Stimulated activated CD8-positive, alpha-beta memory T cell treated with anti-CD3 and anti-CD28 coated beads, Interleukin-2, amount 100 ng/mL, for 1 hour (primary cell): ENCODE data around the gene POLD2.

Experiments used
- DNase-seq, 2 donors: peaks; one replicate each; pipeline ENCODE4 v3.0.0-alpha.2; 2020; ENCODE audit warnings: low read depth in 2 of 2

Gene POLD2

DNA sequence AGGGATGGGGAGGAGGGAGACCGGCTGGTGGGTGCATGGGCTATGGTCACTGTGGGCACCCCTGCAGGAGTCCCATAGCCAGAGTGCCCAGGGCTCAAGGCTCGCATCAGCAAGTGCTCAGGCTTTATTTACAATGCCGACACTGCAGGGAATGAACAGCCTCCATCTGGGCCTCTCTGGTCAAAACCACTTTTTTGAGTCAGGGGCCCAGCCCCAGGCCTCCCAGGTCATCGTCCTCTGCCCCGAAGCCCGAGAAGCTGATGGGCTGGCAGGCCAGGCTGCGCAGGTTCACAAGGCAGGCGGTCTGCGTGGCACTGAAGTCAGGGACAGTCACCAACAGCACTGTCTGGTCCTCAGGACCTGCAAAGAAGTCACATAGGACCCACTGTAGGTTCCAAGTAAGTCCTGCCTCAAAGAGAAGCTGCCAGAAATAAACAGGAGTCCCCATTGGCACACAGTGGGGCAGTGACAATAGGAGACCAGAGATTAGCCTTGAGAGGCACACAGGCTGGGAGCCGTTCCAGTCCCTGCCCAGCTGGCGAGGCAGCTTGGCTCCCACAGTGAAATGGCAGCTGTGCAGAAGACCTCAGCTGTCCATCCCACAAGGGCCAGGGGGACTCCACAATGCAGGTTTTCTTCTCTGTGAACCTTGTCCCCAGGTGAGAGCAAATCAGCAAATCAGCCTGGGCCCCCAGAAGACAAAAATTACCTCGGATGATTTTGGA, 8.6 kb downstream of the POLD2 start:
- DNase-seq: no peak

- no peak for DNase-seq
These were observed 9.5 kb downstream of the POLD2 start for GRCh38 chr7:44113764-44114354.

DNA sequence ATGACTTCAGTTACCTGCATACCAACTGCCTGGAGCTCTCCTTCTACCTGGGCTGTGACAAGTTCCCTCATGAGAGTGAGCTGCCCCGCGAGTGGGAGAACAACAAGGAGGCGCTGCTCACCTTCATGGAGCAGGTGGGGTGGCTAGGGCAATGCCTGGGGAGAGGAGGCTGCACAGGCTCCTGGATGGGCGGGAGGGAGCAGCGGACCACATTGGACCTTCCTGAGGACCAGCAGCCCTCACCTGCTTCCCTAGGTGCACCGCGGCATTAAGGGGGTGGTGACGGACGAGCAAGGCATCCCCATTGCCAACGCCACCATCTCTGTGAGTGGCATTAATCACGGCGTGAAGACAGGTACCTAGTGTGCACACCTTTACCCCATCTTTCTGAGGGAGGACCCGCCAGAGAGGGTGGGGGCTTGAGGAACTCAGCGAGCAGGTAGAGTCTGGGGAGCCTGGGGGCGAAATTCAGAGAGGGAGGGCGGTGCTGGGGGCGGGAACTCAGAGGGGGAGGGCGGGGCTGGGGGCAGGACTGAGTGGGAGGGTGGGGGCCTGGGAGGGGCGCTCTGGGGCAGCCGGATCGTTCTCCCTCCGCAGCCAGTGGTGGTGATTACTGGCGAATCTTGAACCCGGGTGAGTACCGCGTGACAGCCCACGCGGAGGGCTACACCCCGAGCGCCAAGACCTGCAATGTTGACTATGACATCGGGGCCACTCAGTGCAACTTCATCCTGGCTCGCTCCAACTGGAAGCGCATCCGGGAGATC, 10.2 kb downstream of the POLD2 start:
- DNase-seq: no peak

- DNase-seq: no peak
These were observed 10.9 kb downstream of the POLD2 start for GRCh38 chr7:44112231-44112996.

GRCh38 chr7:44111761-44112160, 11.6 kb downstream of the POLD2 start:
- no peak for DNase-seq

DNA sequence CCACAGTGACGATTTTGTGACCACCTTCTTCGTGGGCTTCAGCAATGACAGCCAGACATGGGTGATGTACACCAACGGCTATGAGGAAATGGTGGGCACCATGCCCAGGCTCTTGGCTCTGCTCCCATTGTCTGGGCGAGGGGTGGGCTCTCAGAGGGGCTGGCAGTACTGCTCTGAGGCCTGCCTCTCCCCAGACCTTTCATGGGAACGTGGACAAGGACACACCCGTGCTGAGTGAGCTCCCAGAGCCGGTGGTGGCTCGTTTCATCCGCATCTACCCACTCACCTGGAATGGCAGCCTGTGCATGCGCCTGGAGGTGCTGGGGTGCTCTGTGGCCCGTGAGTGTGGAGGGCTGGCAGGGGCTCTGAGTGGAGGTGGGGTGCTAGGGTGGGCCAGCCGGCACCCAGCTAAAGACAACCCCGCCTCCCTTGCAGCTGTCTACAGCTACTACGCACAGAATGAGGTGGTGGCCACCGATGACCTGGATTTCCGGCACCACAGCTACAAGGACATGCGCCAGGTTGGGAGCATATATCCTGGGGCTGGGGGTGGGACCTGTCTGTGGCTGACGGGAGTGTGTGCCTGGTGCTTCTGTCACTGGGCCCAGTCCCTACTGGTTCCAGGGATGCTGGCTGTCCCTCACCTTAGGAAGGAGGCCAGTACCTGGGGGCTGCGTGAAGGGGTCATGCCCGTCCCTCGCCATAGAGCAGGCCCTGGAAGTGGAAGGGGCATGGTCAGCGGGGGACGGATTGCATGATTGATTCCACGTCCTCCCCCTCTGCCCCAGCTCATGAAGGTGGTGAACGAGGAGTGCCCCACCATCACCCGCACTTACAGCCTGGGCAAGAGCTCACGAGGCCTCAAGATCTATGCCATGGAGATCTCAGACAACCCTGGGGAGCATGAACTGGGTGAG, 12.4 kb downstream of the POLD2 start:
- DNase-seq: no peak

- DNase-seq: no peak
These were observed 13.4 kb downstream of the POLD2 start for GRCh38 chr7:44109991-44110390.

DNA sequence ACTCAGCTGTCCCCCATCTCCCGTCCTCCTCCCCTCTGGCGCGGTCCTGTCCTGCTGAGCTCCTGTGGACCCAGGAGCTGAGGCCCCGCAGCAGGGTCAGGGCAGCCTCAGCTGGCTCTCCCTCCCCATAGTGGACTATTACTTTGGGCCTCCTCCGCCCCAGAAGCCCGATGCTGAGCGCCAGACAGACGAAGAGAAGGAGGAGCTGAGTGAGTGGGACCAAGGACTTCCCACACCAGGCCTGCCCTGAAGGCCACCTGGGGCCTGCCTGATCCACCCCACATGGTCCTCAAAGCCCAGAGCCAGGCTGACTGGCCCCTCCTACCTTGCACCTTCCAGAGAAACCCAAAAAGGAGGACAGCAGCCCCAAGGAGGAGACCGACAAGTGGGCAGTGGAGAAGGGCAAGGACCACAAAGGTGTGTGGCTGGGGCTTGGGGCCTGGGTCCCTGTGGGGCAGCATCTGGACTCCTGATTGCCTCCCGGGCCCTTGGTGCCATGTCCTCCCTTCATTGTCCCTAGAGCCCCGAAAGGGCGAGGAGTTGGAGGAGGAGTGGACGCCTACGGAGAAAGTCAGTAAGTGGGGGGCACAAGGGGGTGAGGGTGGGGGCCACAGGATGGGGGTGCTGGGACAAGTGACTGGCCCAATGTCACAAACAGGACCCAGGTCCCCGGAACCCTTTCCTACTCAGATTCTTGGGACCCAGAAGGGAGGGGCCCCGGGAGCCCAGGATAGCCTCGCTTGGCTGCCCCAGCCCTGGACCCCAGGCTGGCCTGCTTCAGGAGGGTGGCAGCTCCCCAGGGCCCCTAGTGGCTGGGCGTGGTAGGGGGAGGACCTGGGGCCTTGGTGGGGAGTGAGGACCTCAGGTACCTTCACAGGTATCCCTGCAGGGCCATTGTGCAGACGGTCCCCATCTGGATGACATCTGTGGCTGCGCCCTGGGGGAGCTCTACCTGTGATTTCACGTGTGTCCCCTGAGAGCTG, 14.3 kb downstream of the POLD2 start:
- DNase-seq: no peak

- DNase-seq: no peak
These were observed 15.2 kb downstream of the POLD2 start for GRCh38 chr7:44107961-44108767.

DNA sequence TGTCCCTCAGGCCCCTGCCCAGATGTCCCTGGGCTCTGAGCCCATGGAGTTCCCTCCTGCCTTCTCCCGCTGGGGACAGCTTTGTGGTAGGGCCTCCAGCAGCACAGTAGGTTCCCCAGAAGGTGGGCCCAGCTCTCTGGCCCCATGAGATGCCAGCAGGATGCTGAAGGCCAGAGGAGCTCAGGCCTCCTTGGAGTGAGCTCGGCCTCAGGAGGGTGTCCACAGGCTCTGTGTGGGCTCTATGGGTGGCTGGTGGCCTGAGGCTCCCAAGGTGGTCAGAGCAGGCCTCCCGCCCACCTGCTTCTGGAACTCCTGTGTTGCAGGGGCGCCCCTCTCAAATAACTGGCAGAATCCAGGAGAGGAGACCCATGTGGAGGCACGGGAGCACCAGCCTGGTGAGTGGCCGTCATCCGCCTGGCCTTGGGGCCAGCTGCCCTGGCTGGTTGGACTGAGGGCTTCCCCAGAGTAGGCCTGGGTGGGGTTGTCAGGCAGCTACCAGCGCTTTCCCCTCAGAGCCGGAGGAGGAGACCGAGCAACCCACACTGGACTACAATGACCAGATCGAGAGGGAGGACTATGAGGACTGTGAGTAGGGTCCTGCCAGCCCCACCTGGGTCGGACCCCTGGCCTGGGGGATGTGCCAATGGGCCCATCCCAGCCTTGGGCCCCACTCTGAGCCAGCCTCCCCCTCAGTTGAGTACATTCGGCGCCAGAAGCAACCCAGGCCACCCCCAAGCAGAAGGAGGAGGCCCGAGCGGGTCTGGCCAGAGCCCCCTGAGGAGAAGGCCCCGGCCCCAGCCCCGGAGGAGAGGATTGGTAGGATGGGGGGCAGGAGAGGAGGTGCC, 16.0 kb downstream of the POLD2 start:
- DNase-seq: no peak

DNA sequence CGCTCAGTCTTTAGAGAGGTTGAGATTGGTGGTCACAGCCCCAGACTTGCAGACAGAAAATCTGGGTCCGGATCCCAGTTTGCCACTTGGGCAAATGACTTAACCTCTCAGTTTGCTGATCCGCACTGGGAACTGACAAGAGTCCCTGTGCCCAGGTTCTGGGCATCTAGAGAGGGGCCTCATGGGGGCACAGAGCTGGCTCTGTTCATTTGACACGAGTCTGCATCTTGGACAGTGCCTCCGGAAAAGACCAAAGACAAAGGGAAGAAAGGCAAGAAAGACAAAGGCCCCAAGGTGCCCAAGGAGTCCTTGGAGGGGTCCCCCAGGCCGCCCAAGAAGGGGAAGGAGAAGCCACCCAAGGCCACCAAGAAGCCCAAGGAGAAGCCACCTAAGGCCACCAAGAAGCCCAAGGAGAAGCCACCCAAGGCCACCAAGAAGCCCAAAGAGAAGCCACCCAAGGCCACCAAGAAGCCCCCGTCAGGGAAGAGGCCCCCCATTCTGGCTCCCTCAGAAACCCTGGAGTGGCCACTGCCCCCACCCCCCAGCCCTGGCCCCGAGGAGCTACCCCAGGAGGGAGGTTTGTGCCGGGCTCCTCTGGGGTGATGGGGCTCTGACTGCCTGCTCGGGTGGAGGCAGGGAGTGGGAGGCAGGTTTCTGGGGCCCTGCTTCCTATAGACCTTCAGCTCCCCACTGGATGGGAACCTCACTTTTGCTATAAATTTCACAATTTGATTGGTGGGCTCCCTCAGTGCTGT, 16.9 kb downstream of the POLD2 start:
- no peak for DNase-seq

- DNase-seq: no peak
These were observed 17.5 kb downstream of the POLD2 start for GRCh38 chr7:44105832-44106231.

DNA sequence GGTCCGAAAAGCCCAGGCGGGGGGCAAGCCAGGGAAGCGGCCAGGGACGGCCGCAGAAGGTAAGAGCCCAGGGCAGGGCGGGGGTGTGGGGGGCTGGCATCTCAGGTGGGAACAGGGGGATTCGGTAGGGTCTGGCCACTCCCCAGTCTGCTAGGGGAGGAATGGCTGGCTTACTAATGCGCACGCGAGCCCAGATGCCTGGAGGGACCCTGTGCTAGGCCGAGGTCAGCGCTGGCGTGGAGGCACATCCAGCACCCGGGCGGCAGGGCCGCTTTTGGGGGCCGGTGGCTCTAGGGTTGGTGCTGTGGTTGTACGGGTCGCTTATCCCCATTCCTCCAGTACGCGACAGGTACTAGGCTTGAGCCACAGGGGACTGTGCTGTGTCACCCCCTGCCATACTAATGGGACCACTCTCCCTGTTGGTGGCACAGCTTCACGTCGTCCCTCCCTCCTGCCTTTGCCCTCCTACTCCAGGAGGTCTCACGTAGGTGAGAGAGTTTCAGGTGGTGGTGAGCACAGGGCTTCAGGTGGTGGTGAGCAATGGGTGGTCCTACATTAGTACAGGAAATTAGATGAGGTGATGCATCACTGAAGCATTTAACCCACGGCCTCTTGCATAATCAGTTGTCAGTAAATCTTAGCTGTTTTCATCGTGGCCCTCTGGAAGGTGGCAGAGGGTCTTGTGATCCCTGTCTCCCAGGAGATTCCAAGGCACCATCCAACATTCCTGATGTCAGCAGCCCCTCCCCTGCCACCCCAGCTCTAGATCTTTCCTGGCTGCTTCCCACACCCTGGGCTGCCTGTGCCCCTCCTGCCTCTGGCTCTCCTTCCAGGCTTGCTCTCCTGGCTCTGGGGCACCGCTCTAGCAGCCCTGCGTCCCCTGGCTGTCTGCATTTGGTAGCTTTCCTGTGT, 18.2 kb downstream of the POLD2 start:
- DNase-seq: no peak

- no peak for DNase-seq
These were observed 19.2 kb downstream of the POLD2 start, which contains the start of gene AEBP1 for GRCh38 chr7:44103923-44104859. Gene AEBP1 (plus strand): TSS chr7:44104345. CDS start chr7:44104666, 321 bp downstream.

GRCh38 chr7:44103566-44103922, 19.8 kb downstream of the POLD2 start:
- DNase-seq: no peak
